ENCODE results near the gene UGT1A10. TPM values are rescaled to one million over a fixed set of nuclear protein-coding genes. Genes with fewer than 3 reads are reported as not detected.
"Not testable (repeated sequence)": the region's sequence is repeated elsewhere in the genome, so short reads cannot be mapped to it uniquely, and the experiment has no call there.

The UGT1A10 gene
- total and polyA plus RNA-seq, 3 experiments from 2014 or later, result not detected

GRCh38 chr2:233740870-233741269 lies 104.6 kb downstream of the UGT1A10 start:
- H3K4me3 ChIP-seq (ENCODE audit: low read length), result no peak overlapping the region
- no peaks in the 10 kb centered on the region for H3K36me3 ChIP-seq (ENCODE audit: insufficient read depth, low read length)
- CTCF ChIA-PET, result no interaction called here
- Mint-ChIP-seq H3K27me3 (peaks cover 21 to 48% of the 10 kb centered on the region in 2 donors), H3K36me3 (peaks cover 0 to 4% (median 2%) of the 10 kb centered on the region in 3 donors), H3K4me1 (no peaks in the 10 kb centered on the region), H3K27ac (no peak overlapping the region), H3K9me3 (no peaks in the 10 kb centered on the region), H3K4me3 (no peak overlapping the region)
- no peaks in the 10 kb centered on the region for H3K27me3 ChIP-seq (ENCODE audit: insufficient read depth, low read length, poor library complexity, severe bottlenecking)
- POLR2A ChIA-PET, result no interaction called here
- no peaks in the 10 kb centered on the region for H3K4me1 ChIP-seq (ENCODE audit: insufficient read depth, low read length)
- DNase-seq, result no peak
- no peaks in the 10 kb centered on the region for H3K9me3 ChIP-seq (ENCODE audit: low read length)
- H3K27ac ChIP-seq (ENCODE audit: low read depth, low read length), result no peak overlapping the region

GRCh38 chr2:233743464-233744259 lies 107.4 kb downstream of the UGT1A10 start:
- H3K4me3 ChIP-seq (ENCODE audit: low read length), result no peak overlapping the region
- Mint-ChIP-seq H3K9me3 (no peaks in the 10 kb centered on the region), H3K27ac (no peak overlapping the region), H3K4me3 (no peak overlapping the region), H3K4me1 (no peaks in the 10 kb centered on the region), H3K36me3 (no peaks in the 10 kb centered on the region), H3K27me3 (peaks cover 21 to 50% of the 10 kb centered on the region in 2 donors)
- no peaks in the 10 kb centered on the region for H3K27me3 ChIP-seq (ENCODE audit: insufficient read depth, low read length, poor library complexity, severe bottlenecking)
- POLR2A ChIA-PET, result no interaction called here
- no peaks in the 10 kb centered on the region for H3K9me3 ChIP-seq (ENCODE audit: low read length)
- H3K4me1 ChIP-seq (ENCODE audit: insufficient read depth, low read length), result no peaks in the 10 kb centered on the region
- CTCF ChIA-PET, result no interaction called here
- no peaks in the 10 kb centered on the region for H3K36me3 ChIP-seq (ENCODE audit: insufficient read depth, low read length)
- DNase-seq, result no peak
- no peak overlapping the region for H3K27ac ChIP-seq (ENCODE audit: low read depth, low read length)

GRCh38 chr2:233745073-233745755 lies 109.0 kb downstream of the UGT1A10 start:
- H3K27me3 ChIP-seq (ENCODE audit: insufficient read depth, low read length, poor library complexity, severe bottlenecking), result no peaks in the 10 kb centered on the region
- no peak for DNase-seq
- Mint-ChIP-seq H3K27ac (no peak overlapping the region), H3K4me3 (no peak overlapping the region), H3K9me3 (peaks cover 0 to 5% (median 4%) of the 10 kb centered on the region in 5 donors), H3K27me3 (peaks cover 18 to 55% of the 10 kb centered on the region in 2 donors), H3K4me1 (no peaks in the 10 kb centered on the region), H3K36me3 (no peaks in the 10 kb centered on the region)
- H3K36me3 ChIP-seq (ENCODE audit: insufficient read depth, low read length), result no peaks in the 10 kb centered on the region
- ChIA-PET POLR2A (no interaction called here), CTCF (no interaction called here)
- no peaks in the 10 kb centered on the region for H3K4me1 ChIP-seq (ENCODE audit: insufficient read depth, low read length)
- H3K27ac ChIP-seq (ENCODE audit: low read depth, low read length), result no peak overlapping the region
- H3K9me3 ChIP-seq (ENCODE audit: low read length), result no peaks in the 10 kb centered on the region
- no peak overlapping the region for H3K4me3 ChIP-seq (ENCODE audit: low read length)

- CTCF ChIA-PET; DNase-seq; H3K4me1 Mint-ChIP-seq; H3K27ac ChIP-seq (ENCODE audit: low read depth, low read length); H3K4me3 ChIP-seq (ENCODE audit: low read length); POLR2A ChIA-PET; H3K27me3 ChIP-seq (ENCODE audit: insufficient read depth, low read length, poor library complexity, severe bottlenecking); H3K9me3 Mint-ChIP-seq; H3K27ac Mint-ChIP-seq; H3K36me3 ChIP-seq (ENCODE audit: insufficient read depth, low read length); H3K4me1 ChIP-seq (ENCODE audit: insufficient read depth, low read length); H3K36me3 Mint-ChIP-seq; H3K4me3 Mint-ChIP-seq; H3K9me3 ChIP-seq (ENCODE audit: low read length): not testable (repeated sequence)
- H3K27me3 Mint-ChIP-seq, result peaks cover 18 to 55% of the 10 kb centered on the region in 2 donors
These were observed 109.6 kb downstream of the UGT1A10 start for GRCh38 chr2:233745838-233746237.

- Histone ChIP-seq H3K4me3 (ENCODE audit: low read length) (no peak overlapping the region), H3K27me3 (ENCODE audit: insufficient read depth, low read length, poor library complexity, severe bottlenecking) (no peaks in the 10 kb centered on the region), H3K9me3 (ENCODE audit: low read length) (no peaks in the 10 kb centered on the region), H3K36me3 (ENCODE audit: insufficient read depth, low read length) (no peaks in the 10 kb centered on the region), H3K27ac (ENCODE audit: low read depth, low read length) (no peak overlapping the region), H3K4me1 (ENCODE audit: insufficient read depth, low read length) (no peaks in the 10 kb centered on the region)
- ChIA-PET CTCF (no interaction called here), POLR2A (no interaction called here)
- Mint-ChIP-seq H3K27ac (no peak overlapping the region), H3K4me3 (no peak overlapping the region), H3K9me3 (peaks cover 7 to 16% (median 12%) of the 10 kb centered on the region in 5 donors), H3K36me3 (peaks cover 0 to 8% (median 0%) of the 10 kb centered on the region in 3 donors), H3K4me1 (no peaks in the 10 kb centered on the region), H3K27me3 (peaks cover 11 to 59% of the 10 kb centered on the region in 2 donors)
- no peak for DNase-seq
These were observed 110.4 kb downstream of the UGT1A10 start for GRCh38 chr2:233746475-233747282.

- no peaks in the 10 kb centered on the region for H3K4me1 ChIP-seq (ENCODE audit: insufficient read depth, low read length)
- Mint-ChIP-seq H3K36me3 (peaks cover 0 to 11% (median 0%) of the 10 kb centered on the region in 3 donors), H3K27ac (no peak overlapping the region), H3K27me3 (peaks cover 11 to 59% of the 10 kb centered on the region in 2 donors), H3K9me3 (peaks cover 7 to 19% (median 12%) of the 10 kb centered on the region in 5 donors), H3K4me3 (no peak overlapping the region), H3K4me1 (no peaks in the 10 kb centered on the region)
- DNase-seq, result no peak
- no peaks in the 10 kb centered on the region for H3K9me3 ChIP-seq (ENCODE audit: low read length)
- no peak overlapping the region for H3K27ac ChIP-seq (ENCODE audit: low read depth, low read length)
- CTCF ChIA-PET, result no interaction called here
- no peaks in the 10 kb centered on the region for H3K27me3 ChIP-seq (ENCODE audit: insufficient read depth, low read length, poor library complexity, severe bottlenecking)
- H3K4me3 ChIP-seq (ENCODE audit: low read length), result no peak overlapping the region
- no peaks in the 10 kb centered on the region for H3K36me3 ChIP-seq (ENCODE audit: insufficient read depth, low read length)
- POLR2A ChIA-PET, result no interaction called here
These were observed 111.0 kb downstream of the UGT1A10 start for GRCh38 chr2:233747283-233747544.

GRCh38 chr2:233750689-233751088 lies 114.4 kb downstream of the UGT1A10 start:
- H3K4me1 ChIP-seq (ENCODE audit: insufficient read depth, low read length); H3K4me3 Mint-ChIP-seq; H3K4me1 Mint-ChIP-seq; H3K27me3 ChIP-seq (ENCODE audit: insufficient read depth, low read length, poor library complexity, severe bottlenecking); H3K4me3 ChIP-seq (ENCODE audit: low read length); CTCF ChIA-PET; H3K27ac ChIP-seq (ENCODE audit: low read depth, low read length); DNase-seq; H3K27ac Mint-ChIP-seq; H3K36me3 ChIP-seq (ENCODE audit: insufficient read depth, low read length); POLR2A ChIA-PET; H3K9me3 ChIP-seq (ENCODE audit: low read length): not testable (repeated sequence)
- H3K27me3 Mint-ChIP-seq, result peaks cover 12 to 64% of the 10 kb centered on the region in 2 donors
- peaks cover 0 to 11% (median 0%) of the 10 kb centered on the region in 3 donors for H3K36me3 Mint-ChIP-seq
- peaks cover 7 to 19% (median 12%) of the 10 kb centered on the region in 5 donors for H3K9me3 Mint-ChIP-seq
